ENCODE measurements around the gene ZRANB1.

ZRANB1 gene

DNA sequence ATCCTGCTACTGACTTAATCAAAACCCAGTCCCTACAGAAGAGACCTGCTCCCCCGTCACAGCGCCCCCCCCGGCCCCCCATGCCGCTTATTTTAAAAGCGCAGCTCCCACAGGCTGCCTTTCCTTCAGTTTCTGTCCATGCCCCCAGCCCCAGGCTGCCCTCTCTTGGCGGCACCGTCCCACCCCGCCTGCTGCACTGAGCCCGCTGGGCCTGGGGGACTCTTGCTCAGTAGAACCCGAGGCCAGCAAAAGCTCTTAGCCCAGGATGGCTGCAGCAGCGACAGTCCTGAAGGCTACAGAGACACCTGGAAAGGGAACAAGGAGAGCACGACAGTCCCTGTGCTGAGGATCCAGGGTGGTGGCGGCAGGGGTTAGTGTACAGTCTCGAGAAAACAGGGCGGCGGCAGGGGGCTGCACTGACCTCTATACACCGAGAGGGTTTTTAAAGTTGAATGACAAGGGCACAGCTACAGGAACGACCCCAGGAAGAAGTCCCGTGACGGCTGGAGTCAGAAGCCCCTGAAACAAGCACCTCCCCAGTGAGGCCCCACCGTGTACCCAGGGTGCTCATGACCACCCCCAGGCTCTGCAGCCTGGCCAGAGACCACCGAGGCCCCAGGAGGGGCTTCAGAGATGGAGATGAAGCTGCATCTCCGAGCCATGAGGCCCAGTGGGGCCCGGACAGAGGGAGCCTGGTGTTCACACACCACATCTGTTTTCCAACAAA, 54.4 kb downstream of the ZRANB1 start:
- peak; percentile 10 for DNase-seq

DNA sequence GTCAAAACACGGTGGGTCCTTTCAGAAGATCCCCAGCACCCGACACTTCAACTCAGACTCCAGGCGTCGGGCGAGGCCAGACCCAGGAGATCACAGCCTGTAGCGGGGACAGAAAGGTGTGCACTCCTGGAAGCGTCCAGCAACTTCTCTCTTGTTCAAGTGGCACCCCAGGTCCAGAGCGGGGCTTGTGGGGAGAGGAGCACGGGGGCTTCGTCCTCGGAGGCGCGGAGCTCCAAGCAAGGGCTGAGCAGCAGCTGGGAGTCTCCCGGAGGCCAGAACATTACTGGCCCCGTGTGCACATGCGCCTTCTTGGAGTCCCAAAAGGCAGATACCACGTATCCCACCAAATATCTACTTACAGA, 54.9 kb downstream of the ZRANB1 start:
- DNase-seq, result peak; percentile 19

DNA sequence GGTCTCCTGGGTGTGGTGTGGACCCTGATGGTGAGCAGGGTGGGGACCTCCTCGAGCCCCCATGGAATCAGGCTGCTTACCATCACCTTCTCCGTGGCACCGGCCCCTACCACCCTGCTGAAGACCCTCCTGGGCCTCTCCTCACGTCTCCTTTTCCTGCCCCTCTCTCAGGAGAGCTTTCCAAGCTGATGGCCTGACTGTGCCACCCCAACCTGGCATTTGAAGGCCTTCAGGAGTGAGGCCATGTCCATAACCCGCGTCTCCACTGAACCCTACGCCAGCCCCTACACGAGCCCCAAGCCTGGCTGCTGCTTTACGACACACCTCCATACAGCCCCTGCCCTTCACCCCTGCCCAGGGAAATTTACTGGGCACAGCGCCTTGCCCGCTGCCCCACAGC, 55.4 kb downstream of the ZRANB1 start:
- peak; percentile 20 for DNase-seq

- DNase-seq, result no peak
Observed at GRCh38 chr10:124997771-124998623, 56.1 kb downstream of the ZRANB1 start.

GRCh38 chr10:124998624-124999291, 56.8 kb downstream of the ZRANB1 start:
- DNase-seq, result no peak

GRCh38 chr10:124999433-125000365, 57.8 kb downstream of the ZRANB1 start:
- no peak for DNase-seq

- DNase-seq, result no peak
Observed at GRCh38 chr10:125000366-125001312, 58.7 kb downstream of the ZRANB1 start.

DNA sequence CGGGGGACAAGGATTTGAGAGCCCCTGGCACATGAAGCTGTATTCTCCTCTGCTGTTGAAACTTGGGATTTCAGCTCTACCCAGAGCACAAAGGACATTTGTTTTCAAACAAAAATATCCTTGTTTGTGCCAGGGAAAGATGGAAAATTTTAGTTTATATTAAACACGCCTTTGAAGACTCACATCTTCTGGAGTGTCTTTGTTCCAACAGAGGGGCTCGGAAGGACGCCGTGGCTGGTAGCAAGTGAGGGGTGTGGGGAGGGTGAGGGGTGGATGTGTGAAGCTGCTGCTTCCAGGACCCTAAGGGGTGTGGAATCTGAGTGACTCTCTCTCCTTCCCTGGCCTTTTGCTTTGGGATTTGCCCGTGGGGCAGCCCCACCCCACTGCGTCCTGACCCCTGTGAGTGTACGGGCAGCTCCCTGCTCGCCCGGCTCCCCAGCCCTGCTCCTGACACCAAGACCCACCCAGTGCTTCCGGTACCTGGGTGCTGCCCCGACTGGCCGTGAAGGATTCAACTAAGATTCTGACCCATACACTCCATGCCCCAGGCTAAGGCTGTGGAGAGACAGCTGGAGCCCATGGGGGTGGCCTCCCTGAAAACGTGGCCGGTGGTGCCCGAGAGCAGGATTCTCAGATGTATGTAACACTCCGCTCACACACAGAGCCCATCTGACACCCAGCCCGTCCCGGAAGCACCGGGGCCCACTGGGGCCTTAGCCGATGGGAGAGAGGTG, 59.6 kb downstream of the ZRANB1 start:
- DNase-seq, result no peak

- no peak for DNase-seq
Observed at GRCh38 chr10:125002047-125002422, 60.1 kb downstream of the ZRANB1 start.

DNA sequence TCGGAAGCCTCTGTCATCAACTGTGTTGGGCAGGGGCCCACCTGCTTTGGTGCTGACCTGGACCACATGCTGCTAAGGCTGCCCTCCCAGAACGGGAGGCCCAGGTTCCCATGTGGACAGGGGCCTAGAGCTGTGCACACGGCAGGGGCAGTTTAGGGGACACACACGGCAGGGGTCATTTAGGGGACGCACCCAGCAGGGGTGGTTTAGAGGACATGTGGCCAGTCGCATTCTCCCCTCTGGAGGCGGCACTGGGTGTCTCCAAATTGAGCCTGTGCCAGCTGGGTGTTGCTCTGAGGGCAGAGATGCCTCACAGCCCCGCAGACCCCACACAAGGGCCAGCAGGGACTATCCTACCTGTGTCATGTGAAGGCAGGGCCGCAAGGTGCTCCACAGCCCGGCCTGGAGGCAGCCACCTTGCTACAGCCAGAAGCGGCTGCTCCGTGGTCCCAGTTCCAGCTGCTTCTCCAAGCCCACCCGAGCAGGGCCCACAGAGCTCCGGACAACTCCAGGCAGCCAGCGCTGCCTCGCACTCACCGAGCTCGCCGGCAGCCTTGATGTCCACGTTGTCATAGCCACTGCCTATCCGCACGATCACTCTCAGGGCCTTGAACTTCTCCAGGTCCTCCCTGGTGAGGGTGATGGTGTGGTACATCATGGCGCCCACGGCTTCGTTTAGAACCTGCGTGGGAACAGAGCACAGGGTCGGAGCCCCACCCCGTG, 60.7 kb downstream of the ZRANB1 start:
- no peak for DNase-seq

DNA sequence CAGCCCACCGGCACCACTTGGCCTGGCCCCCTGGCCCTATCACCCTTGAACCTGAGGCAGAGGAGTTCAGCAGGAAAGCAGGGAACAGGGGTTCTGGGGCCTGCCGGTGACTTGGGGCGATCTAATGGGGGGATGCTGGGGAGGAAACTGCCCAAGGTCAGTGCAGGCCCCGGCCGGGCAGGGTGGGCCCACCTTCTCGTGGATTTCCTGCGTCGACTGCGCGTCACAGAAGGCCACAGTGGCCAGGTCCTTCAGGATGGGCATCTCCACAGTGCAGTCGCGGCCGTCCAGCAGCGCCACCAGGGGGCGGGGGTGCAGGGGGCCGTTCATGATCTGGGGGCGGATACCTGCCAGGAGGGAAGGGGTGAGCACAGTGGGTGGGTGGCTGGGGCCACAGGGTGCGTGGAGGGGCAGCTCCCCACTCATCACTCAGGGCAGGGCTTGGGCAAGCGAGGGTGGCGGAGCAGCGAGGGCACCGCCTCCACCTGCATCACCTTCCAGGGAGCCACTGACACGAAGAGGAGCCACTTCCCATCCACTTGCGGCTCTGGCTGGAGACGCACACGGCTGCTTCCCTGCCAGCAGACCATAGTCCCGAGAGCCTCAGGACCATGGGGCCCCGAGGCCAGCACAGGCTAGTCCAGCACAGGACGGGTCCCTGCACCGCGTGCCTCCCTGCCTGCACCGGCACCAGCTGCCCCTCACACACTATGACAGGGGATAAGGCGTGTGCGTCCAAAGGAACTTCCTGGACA, 61.4 kb downstream of the ZRANB1 start:
- no peak for DNase-seq

DNA sequence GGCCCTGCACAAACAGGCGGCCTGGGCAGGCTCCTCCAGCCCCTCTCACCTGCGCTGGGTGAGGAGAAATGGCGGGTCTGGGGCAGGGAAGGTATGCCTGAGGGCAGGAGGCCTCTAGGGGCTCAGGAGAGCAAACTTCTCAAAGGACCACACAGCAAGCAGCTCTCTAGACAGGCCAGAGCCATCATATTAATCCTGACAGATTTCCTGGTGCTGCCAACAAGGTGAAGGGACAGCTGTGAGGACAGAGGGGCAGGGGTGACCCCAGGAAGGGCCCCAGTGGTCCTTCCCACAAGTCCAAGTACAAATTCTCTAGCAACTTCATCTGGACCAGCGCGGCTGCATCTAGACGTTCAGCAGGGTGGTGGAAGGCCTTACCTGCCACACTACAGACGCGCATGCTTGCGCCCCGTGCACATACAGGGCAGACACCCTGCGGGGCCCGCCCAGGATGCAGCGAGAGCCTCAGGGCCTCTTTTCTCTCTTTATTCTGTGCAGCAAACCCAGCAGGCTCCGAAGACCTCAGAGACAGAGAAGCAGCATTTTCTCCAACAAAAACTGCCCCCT, 62.1 kb downstream of the ZRANB1 start:
- DNase-seq, result no peak

DNA sequence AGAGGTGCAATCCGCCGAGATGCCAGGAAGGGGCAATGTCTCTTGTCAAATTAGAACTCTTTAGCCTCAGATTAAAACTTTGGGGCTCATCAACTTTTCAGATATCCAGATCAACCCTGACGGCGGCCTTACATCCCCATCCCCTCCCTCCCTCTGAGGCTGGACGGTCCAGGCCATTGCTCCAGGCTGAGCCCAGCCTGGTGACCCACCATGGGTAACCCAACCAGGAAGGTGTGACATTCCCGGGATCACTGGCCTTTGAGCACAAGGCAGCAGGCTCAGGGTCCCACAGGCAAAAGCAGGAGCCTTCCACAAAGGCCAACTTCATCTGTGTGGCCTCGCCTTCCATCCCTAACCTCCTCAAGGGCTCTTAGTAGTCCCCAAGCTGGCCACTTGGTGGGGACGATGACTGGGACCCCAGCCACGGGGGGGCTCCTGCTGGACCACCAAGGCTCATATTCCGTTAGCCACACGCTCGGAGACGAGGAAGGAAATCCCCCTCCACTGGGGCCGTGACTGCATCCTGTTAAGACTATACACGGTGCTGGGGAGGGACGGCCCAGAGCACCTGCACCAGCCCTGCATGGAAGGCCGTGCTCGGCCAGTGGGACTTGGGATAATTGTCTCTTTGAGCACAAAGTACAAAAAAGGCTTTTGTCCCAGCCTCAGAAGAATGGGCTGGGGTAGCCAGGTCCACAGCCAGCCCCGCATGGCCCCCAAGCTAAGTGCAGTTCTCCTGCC, 62.8 kb downstream of the ZRANB1 start:
- DNase-seq, result no peak

- DNase-seq, result no peak
Observed at GRCh38 chr10:125005312-125006187, 63.6 kb downstream of the ZRANB1 start.

DNA sequence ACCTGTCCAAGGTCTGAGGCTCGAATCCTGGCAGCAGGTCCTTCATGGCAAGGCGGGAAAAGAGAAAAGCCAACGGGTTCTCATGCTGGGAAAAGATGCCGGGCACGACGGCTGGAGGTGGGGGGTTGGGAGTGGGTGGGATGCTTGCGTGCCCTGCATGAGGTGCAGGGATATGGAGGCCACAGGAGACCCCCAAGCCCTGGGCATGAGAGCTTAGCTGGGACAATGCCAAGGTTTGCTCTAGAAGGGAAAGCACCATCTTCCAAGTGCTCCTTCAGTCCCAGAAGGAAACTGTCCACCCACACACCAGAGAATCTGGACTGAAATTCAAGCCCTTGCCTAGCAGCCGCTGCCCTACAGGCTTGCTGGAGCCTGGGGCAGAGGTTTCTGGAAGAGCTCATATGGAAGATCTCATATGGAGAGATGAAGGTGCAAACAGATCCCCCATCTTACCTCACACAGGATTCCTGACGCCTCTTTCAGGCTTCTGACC, 64.3 kb downstream of the ZRANB1 start:
- no peak for DNase-seq

DNA sequence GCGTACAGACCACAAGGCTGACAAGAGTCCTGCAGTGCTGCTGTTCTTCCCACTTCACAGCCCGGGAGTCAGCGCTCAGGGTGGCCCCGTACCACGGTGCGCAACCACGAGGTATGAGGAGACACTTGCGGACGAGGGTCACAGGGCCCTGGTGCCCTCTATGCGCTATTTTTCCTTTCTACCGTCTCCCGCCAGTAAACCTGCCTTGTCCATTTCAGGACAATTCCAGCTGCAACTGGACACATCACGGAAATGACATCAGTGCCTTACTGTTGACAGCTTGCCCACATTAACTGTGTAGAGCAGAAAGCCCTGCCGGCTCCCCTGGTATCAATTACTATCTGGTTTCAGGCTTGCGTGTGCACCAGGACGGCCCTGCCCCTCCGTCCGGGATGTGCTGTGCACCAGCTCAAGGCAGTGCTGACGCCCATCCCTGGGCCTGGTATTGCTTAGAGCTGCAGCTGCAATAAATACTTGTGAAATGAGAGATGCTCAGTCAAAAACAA, 65.1 kb downstream of the ZRANB1 start:
- no peak for DNase-seq

GRCh38 chr10:125007436-125007835, 65.5 kb downstream of the ZRANB1 start:
- no peak for DNase-seq

All from stimulated activated CD8-positive, alpha-beta memory T cell treated with anti-CD3 and anti-CD28 coated beads, Interleukin-4, amount 100 ng/mL, for 48 hours (primary cell).